Adrenal gland (tissue), 5 donors: Measurements from ENCODE around the gene SYT8.

Experiments
- POLR2A ChIP-seq, 2 donors: fragments of 450-650 bp; IDR thresholded peaks; one replicate each; pipeline ENCODE4 v1.6.1; 2017; ENCODE audit warnings: antibody characterized with exemption in 2 of 2, mild to moderate bottlenecking in 2 of 2, moderate library complexity in 1 of 2
- TF ChIP-seq, protein P1 (sequence below), 6 experiments: fragments of 450-650 bp in 4 of 6; fragments of 200-600 bp in 2 of 6; sonication (generic) in 1 of 6; IDR thresholded peaks; 1 replicate in 5 of 6; 2 replicates in 1 of 6; pipeline versions ENCODE4 v1.5.1 to v1.8.0; 2016 to 2021; ENCODE audit warnings: antibody characterized with exemption in 6 of 6, mild to moderate bottlenecking in 2 of 6, moderate library complexity in 1 of 6
- donor health status: DM: no; HTN: no; CAD: no.

DNA sequence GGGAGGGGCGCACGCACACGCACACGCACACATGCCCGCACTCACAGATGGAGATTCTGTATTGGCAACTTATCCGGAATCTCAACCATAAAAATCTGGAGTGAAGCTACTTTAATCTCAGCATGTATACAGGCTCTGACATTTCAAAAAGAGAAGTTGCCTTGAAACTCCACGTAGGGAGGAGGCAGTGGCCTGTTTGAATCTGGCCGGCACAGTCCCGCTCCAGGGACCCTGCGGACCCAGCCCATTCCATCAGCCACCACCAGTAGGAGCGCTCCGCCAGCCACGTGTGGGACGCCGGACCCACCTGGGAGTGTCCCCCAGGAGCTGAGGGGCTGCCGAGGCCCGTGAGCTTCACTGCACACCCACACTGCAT lies 1.9 kb upstream of the SYT8 start:
- TF ChIP-seq, protein P1, sequence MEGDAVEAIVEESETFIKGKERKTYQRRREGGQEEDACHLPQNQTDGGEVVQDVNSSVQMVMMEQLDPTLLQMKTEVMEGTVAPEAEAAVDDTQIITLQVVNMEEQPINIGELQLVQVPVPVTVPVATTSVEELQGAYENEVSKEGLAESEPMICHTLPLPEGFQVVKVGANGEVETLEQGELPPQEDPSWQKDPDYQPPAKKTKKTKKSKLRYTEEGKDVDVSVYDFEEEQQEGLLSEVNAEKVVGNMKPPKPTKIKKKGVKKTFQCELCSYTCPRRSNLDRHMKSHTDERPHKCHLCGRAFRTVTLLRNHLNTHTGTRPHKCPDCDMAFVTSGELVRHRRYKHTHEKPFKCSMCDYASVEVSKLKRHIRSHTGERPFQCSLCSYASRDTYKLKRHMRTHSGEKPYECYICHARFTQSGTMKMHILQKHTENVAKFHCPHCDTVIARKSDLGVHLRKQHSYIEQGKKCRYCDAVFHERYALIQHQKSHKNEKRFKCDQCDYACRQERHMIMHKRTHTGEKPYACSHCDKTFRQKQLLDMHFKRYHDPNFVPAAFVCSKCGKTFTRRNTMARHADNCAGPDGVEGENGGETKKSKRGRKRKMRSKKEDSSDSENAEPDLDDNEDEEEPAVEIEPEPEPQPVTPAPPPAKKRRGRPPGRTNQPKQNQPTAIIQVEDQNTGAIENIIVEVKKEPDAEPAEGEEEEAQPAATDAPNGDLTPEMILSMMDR (IDR thresholded peaks at IDR 0.05): no peak
- no peak for TF ChIP-seq POLR2A (IDR thresholded peaks at IDR 0.05)
